ENCODE results near the gene RAB7B. TPM values are rescaled to one million over a fixed set of nuclear protein-coding genes. Genes with fewer than 3 reads are reported as not detected.

The RAB7B gene
- total RNA-seq, 2 experiments from 2014 or later = not detected

GRCh38 chr1:206021008-206021625 is 17.9 kb upstream of the RAB7B start:
- no peak for DNase-seq
- Mint-ChIP-seq H3K4me3 (no peak overlapping the region), H3K4me1 (ENCODE audit: low read depth) (no peaks in the 10 kb centered on the region), H3K27ac (no peak overlapping the region), H3K27me3 (peaks cover 10% of the 10 kb centered on the region), H3K9me3 (no peaks in the 10 kb centered on the region), H3K36me3 (no peaks in the 10 kb centered on the region)
- ChIA-PET CTCF (interaction anchor here (0.6 to 1.4 kb wide), 2 partner anchors 85 to 86 kb away, joined by 3 to 4 read pairs; no protein-coding TSS in a partner anchor), POLR2A (no interaction called here)
- intact Hi-C loops (cut with micrococcal nuclease) = no loop called here

- no peaks in the 10 kb centered on the region for H3K36me3 Mint-ChIP-seq
- intact Hi-C loops (cut with micrococcal nuclease) = no loop called here
- no peak overlapping the region for H3K27ac Mint-ChIP-seq
- H3K27me3 Mint-ChIP-seq = peaks cover 10% of the 10 kb centered on the region
- no peak overlapping the region for H3K4me3 Mint-ChIP-seq
- no peaks in the 10 kb centered on the region for H3K4me1 Mint-ChIP-seq (ENCODE audit: low read depth)
- POLR2A ChIA-PET = no interaction called here
- no peaks in the 10 kb centered on the region for H3K9me3 Mint-ChIP-seq
- DNase-seq = no peak
- CTCF ChIA-PET = interaction anchor here (0.6 kb wide), 1 partner anchor 86 kb away, joined by 3 read pairs; no protein-coding TSS in a partner anchor
These were observed 17.3 kb upstream of the RAB7B start for GRCh38 chr1:206020393-206021007.

- ChIA-PET POLR2A (no interaction called here), CTCF (interaction anchor here (0.8 to 1.5 kb wide), 2 partner anchors 15 to 91 kb away, joined by 3 to 8 read pairs; no protein-coding TSS in a partner anchor)
- H3K27me3 Mint-ChIP-seq = peaks cover 1% of the 10 kb centered on the region
These were observed 11.9 kb upstream of the RAB7B start for GRCh38 chr1:206015071-206015470.

GRCh38 chr1:206014601-206015000 is 11.4 kb upstream of the RAB7B start:
- Mint-ChIP-seq H3K27me3 (peaks cover 1% of the 10 kb centered on the region), H3K9me3 (no peaks in the 10 kb centered on the region), H3K4me3 (no peak overlapping the region), H3K36me3 (no peaks in the 10 kb centered on the region), H3K27ac (no peak overlapping the region), H3K4me1 (ENCODE audit: low read depth) (peaks cover 22% of the 10 kb centered on the region)
- ChIA-PET CTCF (interaction anchor here (0.8 to 1.5 kb wide), 2 partner anchors 16 to 92 kb away, joined by 3 to 8 read pairs; no protein-coding TSS in a partner anchor), POLR2A (no interaction called here)
- intact Hi-C loops (cut with micrococcal nuclease) = no loop called here
- DNase-seq = no peak

More at GRCh38 chr1:206015071-206015470, 11.9 kb upstream of the RAB7B start:
- Mint-ChIP-seq H3K27ac (no peak overlapping the region), H3K4me1 (ENCODE audit: low read depth) (peaks cover 22% of the 10 kb centered on the region), H3K4me3 (no peak overlapping the region), H3K36me3 (no peaks in the 10 kb centered on the region), H3K9me3 (no peaks in the 10 kb centered on the region)
- no peak for DNase-seq
- intact Hi-C loops (cut with micrococcal nuclease) = no loop called here

GRCh38 chr1:206013026-206013795 is 10.0 kb upstream of the RAB7B start:
- no peak overlapping the region for H3K4me3 Mint-ChIP-seq
- ChIA-PET POLR2A (no interaction called here), CTCF (no interaction called here)
- no peak for DNase-seq
- no peaks in the 10 kb centered on the region for H3K9me3 Mint-ChIP-seq
- peaks cover 2% of the 10 kb centered on the region for H3K27me3 Mint-ChIP-seq
- peaks cover 22% of the 10 kb centered on the region for H3K4me1 Mint-ChIP-seq (ENCODE audit: low read depth)
- H3K27ac Mint-ChIP-seq = no peak overlapping the region
- intact Hi-C loops (cut with micrococcal nuclease) = no loop called here
- no peaks in the 10 kb centered on the region for H3K36me3 Mint-ChIP-seq

- Mint-ChIP-seq H3K4me1 (ENCODE audit: low read depth) (peaks cover 22% of the 10 kb centered on the region), H3K27ac (no peak overlapping the region), H3K4me3 (no peak overlapping the region), H3K36me3 (no peaks in the 10 kb centered on the region), H3K27me3 (peaks cover 4% of the 10 kb centered on the region), H3K9me3 (no peaks in the 10 kb centered on the region)
- DNase-seq = peak; percentile 49
- ChIA-PET CTCF (interaction anchor here (1.6 to 2.6 kb wide), 2 partner anchors 18 to 35 kb away, joined by 8 to 10 read pairs; no protein-coding TSS in a partner anchor), POLR2A (interaction anchor here (0.8 kb wide), 1 partner anchor 11 kb away, joined by 4 read pairs; no protein-coding TSS in a partner anchor)
- intact Hi-C loops (cut with micrococcal nuclease) = no loop called here
These were observed 9.1 kb upstream of the RAB7B start for GRCh38 chr1:206012086-206012859.

- peak; percentile 67 for DNase-seq
- Mint-ChIP-seq H3K4me1 (ENCODE audit: low read depth) (peaks cover 22% of the 10 kb centered on the region), H3K27ac (peak overlapping the region; percentile 28), H3K9me3 (no peaks in the 10 kb centered on the region), H3K27me3 (peaks cover 12% of the 10 kb centered on the region), H3K36me3 (no peaks in the 10 kb centered on the region), H3K4me3 (no peak overlapping the region)
- ChIA-PET CTCF (interaction anchor here (1.6 to 2.6 kb wide), 2 partner anchors 19 to 34 kb away, joined by 8 to 10 read pairs; no protein-coding TSS in a partner anchor), POLR2A (interaction anchor here (0.8 kb wide), 1 partner anchor 10 kb away, joined by 4 read pairs; no protein-coding TSS in a partner anchor)
- intact Hi-C loops (cut with micrococcal nuclease) = no loop called here
These were observed 7.9 kb upstream of the RAB7B start for GRCh38 chr1:206011057-206011456.

GRCh38 chr1:206010060-206010459 is 6.9 kb upstream of the RAB7B start:
- peaks cover 22% of the 10 kb centered on the region for H3K4me1 Mint-ChIP-seq (ENCODE audit: low read depth)
- POLR2A ChIA-PET = no interaction called here
- CTCF ChIA-PET = interaction anchor here (2.6 kb wide), 1 partner anchor 20 kb away, joined by 10 read pairs; no protein-coding TSS in a partner anchor
- no peak overlapping the region for H3K27ac Mint-ChIP-seq
- H3K27me3 Mint-ChIP-seq = peaks cover 18% of the 10 kb centered on the region
- no peaks in the 10 kb centered on the region for H3K36me3 Mint-ChIP-seq
- intact Hi-C loops (cut with micrococcal nuclease) = no loop called here
- no peaks in the 10 kb centered on the region for H3K9me3 Mint-ChIP-seq
- DNase-seq = no peak
- no peak overlapping the region for H3K4me3 Mint-ChIP-seq

GRCh38 chr1:206006946-206007345 is 3.8 kb upstream of the RAB7B start:
- DNase-seq = no peak
- ChIA-PET CTCF (no interaction called here), POLR2A (no interaction called here)
- H3K36me3 Mint-ChIP-seq = no peaks in the 10 kb centered on the region
- H3K27me3 Mint-ChIP-seq = peaks cover 27% of the 10 kb centered on the region
- no peak overlapping the region for H3K27ac Mint-ChIP-seq
- H3K4me1 Mint-ChIP-seq (ENCODE audit: low read depth) = peaks cover 30% of the 10 kb centered on the region
- no peak overlapping the region for H3K4me3 Mint-ChIP-seq
- intact Hi-C loops (cut with micrococcal nuclease) = no loop called here
- no peaks in the 10 kb centered on the region for H3K9me3 Mint-ChIP-seq

- POLR2A ChIA-PET = no interaction called here
- Mint-ChIP-seq H3K36me3 (no peaks in the 10 kb centered on the region), H3K27me3 (peaks cover 27% of the 10 kb centered on the region), H3K4me1 (ENCODE audit: low read depth) (peaks cover 28% of the 10 kb centered on the region), H3K4me3 (no peak overlapping the region), H3K27ac (no peak overlapping the region), H3K9me3 (no peaks in the 10 kb centered on the region)
- no peak for DNase-seq
- intact Hi-C loops (cut with micrococcal nuclease) = no loop called here
- CTCF ChIA-PET = interaction anchor here (1.0 kb wide), 2 partner anchors 12 to 28 kb away, joined by 3 read pairs; no protein-coding TSS in a partner anchor
These were observed 2.6 kb upstream of the RAB7B start for GRCh38 chr1:206005778-206006180.

- no peak overlapping the region for H3K27ac Mint-ChIP-seq
- H3K36me3 Mint-ChIP-seq = no peaks in the 10 kb centered on the region
- no peaks in the 10 kb centered on the region for H3K9me3 Mint-ChIP-seq
- H3K27me3 Mint-ChIP-seq = peaks cover 27% of the 10 kb centered on the region
- H3K4me1 Mint-ChIP-seq (ENCODE audit: low read depth) = peaks cover 29% of the 10 kb centered on the region
- intact Hi-C loops (cut with micrococcal nuclease) = no loop called here
- DNase-seq = no peak
- POLR2A ChIA-PET = no interaction called here
- CTCF ChIA-PET = interaction anchor here (1.0 kb wide), 2 partner anchors 11 to 28 kb away, joined by 3 read pairs; no protein-coding TSS in a partner anchor
- H3K4me3 Mint-ChIP-seq = no peak overlapping the region
These were observed 2.0 kb upstream of the RAB7B start for GRCh38 chr1:206005234-206005633.
